Mesendoderm (in vitro differentiated cells): ENCODE data around the gene SIRT7.

Experiments
- DNase-seq: peaks from one replicate; pipeline ENCODE4 v3.0.0; 2013
- H2AK5ac ChIP-seq: 2 replicates; pipeline ENCODE4 v1.6.1; 2013; ENCODE audit warnings: low read length, inconsistent platforms
- H2BK120ac ChIP-seq: 2 replicates; pipeline ENCODE4 v1.6.1; 2013; ENCODE audit warnings: low read depth, mild to moderate bottlenecking, low read length, moderate library complexity, mixed read lengths
- H2BK15ac ChIP-seq: replicated peaks from 2 replicates; pipeline ENCODE4 v1.6.1; 2013; ENCODE audit warnings: low read depth, mild to moderate bottlenecking, moderate library complexity
- H2BK5ac ChIP-seq: 2 replicates; pipeline ENCODE4 v1.6.1; 2013; ENCODE audit warnings: low read length, inconsistent platforms
- H3K18ac ChIP-seq: 2 replicates; pipeline ENCODE4 v1.6.1; 2013; ENCODE audit warnings: mild to moderate bottlenecking, low read length, mixed read lengths
- H3K23ac ChIP-seq: one replicate; pipeline ENCODE4 v1.6.1; 2013; ENCODE audit warnings: low read length
- H3K27ac ChIP-seq: 2 replicates; pipeline ENCODE4 v1.5.1; 2013; ENCODE audit warnings: low read depth, mild to moderate bottlenecking, inconsistent platforms, low read length, moderate library complexity
- H3K27me3 ChIP-seq: 2 replicates; pipeline ENCODE4 v1.6.1; 2013; ENCODE audit warnings: low read length, control low read depth, mild to moderate bottlenecking, inconsistent platforms; ENCODE audit not compliant: insufficient read depth, poor library complexity
- H3K36me3 ChIP-seq: 2 replicates; pipeline ENCODE4 v1.6.1; 2013; ENCODE audit warnings: low read length, inconsistent platforms; ENCODE audit not compliant: control insufficient read depth, insufficient read depth
- H3K4ac ChIP-seq: one replicate; pipeline ENCODE4 v1.6.1; 2013; ENCODE audit warnings: low read depth, mild to moderate bottlenecking, low read length, moderate library complexity
- H3K4me1 ChIP-seq: 2 replicates; pipeline ENCODE4 v1.6.1; 2013; ENCODE audit warnings: low read depth, low read length, inconsistent platforms; ENCODE audit not compliant: control insufficient read depth
- H3K4me2 ChIP-seq: 2 replicates; pipeline ENCODE4 v1.6.1; 2013; ENCODE audit warnings: low read length
- H3K4me3 ChIP-seq: 2 replicates; pipeline ENCODE4 v1.5.1; 2013; ENCODE audit warnings: mild to moderate bottlenecking, low read length
- H3K56ac ChIP-seq: one replicate; pipeline ENCODE4 v1.6.1; 2013; ENCODE audit warnings: low read length
- H3K79me1 ChIP-seq: 2 replicates; pipeline ENCODE4 v1.6.1; 2013; ENCODE audit warnings: low read length, inconsistent platforms
- H3K79me2 ChIP-seq: 2 replicates; pipeline ENCODE4 v1.6.1; 2013; ENCODE audit warnings: mild to moderate bottlenecking, low read length; ENCODE audit not compliant: control insufficient read depth, insufficient read depth
- H3K9ac ChIP-seq: 2 replicates; pipeline ENCODE4 v1.6.1; 2013; ENCODE audit warnings: low read length, inconsistent platforms
- H4K5ac ChIP-seq: one replicate; pipeline ENCODE4 v1.6.1; 2013; ENCODE audit warnings: low read length
- H4K8ac ChIP-seq: one replicate; pipeline ENCODE4 v1.6.1; 2013; ENCODE audit warnings: low read depth, mild to moderate bottlenecking, control low read depth, low read length, moderate library complexity
- WGBS: extraction: QIAGEN DNeasy Blood & Tissue Kit; methylation state at CpG from one replicate; pipeline ENCODE4 v1.1.7; 2013; ENCODE audit warnings: low lambda C conversion rate, missing lambda C conversion rate; ENCODE audit not compliant: insufficient coverage; ENCODE audit errors: extremely low coverage; 5-methylcytosine and 5-hydroxymethylcytosine counted together

SIRT7 gene

DNA sequence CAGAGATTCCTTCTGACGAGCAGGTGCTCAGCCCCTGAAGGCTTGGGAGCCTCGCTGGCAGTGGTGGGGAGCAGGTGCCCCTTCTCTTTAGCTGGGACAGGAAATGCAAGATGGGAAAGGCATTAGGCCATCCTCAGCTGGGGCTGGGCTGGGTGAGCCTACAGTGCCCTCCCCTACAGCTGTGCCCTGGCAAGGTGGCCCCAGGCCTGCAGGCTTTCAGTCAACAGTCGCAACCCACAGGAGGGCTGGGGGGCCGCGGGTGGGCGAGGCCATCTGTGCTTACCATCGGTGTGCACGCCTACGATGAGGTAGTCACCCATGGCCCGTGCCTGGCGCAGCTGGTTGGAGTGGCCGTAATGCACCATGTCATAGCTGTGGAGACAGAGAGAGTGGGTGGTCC lies 8.7 kb downstream of the SIRT7 start:
- Histone ChIP-seq H2AK5ac (no peak overlapping the region), H3K79me2 (peaks cover 2% of the 10 kb centered on the region), H3K79me1 (peaks cover 3% of the 10 kb centered on the region), H4K5ac (no peak overlapping the region), H3K56ac (no peak overlapping the region), H3K4me3 (no peak overlapping the region), H2BK5ac (no peak overlapping the region), H3K4ac (no peak overlapping the region), H3K27ac (no peak overlapping the region), H4K8ac (no peak overlapping the region), H2BK120ac (no peak overlapping the region), H3K36me3 (peaks cover 6% of the 10 kb centered on the region), H3K4me2 (no peak overlapping the region), H3K4me1 (peaks cover 3% of the 10 kb centered on the region), H3K9ac (no peak overlapping the region), H3K27me3 (no peaks in the 10 kb centered on the region), H3K23ac (no peak overlapping the region), H2BK15ac (no peak overlapping the region), H3K18ac (no peak overlapping the region)
- WGBS: no CpG with 5 or more reads among the region's 12 CpGs
- DNase-seq: no peak

DNA sequence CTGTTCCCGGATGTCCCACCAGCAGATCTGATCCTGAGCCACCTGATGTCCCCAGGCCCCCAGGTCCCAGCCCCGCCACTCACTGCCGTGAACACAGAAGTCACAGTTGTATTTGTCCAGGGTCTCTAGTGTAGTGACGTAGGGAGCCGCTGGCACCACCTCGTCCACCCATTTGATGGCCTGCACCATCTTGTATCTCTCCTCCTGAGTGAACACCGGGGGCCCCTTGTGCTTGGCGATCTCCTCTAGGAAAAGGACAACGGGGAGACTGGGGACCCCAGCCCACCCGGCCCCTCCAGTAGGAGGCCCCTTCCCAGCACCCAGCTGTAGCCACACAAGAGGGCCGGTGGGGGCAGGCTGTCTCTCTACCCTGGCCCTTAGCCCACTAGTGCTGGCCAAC lies 9.2 kb downstream of the SIRT7 start:
- Histone ChIP-seq H2BK5ac (no peak overlapping the region), H2BK120ac (no peak overlapping the region), H3K27me3 (no peaks in the 10 kb centered on the region), H3K27ac (no peak overlapping the region), H3K4me2 (no peak overlapping the region), H3K9ac (no peak overlapping the region), H3K4ac (no peak overlapping the region), H3K56ac (no peak overlapping the region), H4K5ac (no peak overlapping the region), H3K4me1 (peaks cover 3% of the 10 kb centered on the region), H2BK15ac (no peak overlapping the region), H3K79me2 (peaks cover 2% of the 10 kb centered on the region), H3K23ac (no peak overlapping the region), H3K18ac (no peak overlapping the region), H2AK5ac (no peak overlapping the region), H3K4me3 (no peak overlapping the region), H4K8ac (no peak overlapping the region), H3K79me1 (peaks cover 3% of the 10 kb centered on the region), H3K36me3 (peaks cover 6% of the 10 kb centered on the region)
- no peak for DNase-seq
- no CpG with 5 or more reads among the region's 11 CpGs for WGBS

DNA sequence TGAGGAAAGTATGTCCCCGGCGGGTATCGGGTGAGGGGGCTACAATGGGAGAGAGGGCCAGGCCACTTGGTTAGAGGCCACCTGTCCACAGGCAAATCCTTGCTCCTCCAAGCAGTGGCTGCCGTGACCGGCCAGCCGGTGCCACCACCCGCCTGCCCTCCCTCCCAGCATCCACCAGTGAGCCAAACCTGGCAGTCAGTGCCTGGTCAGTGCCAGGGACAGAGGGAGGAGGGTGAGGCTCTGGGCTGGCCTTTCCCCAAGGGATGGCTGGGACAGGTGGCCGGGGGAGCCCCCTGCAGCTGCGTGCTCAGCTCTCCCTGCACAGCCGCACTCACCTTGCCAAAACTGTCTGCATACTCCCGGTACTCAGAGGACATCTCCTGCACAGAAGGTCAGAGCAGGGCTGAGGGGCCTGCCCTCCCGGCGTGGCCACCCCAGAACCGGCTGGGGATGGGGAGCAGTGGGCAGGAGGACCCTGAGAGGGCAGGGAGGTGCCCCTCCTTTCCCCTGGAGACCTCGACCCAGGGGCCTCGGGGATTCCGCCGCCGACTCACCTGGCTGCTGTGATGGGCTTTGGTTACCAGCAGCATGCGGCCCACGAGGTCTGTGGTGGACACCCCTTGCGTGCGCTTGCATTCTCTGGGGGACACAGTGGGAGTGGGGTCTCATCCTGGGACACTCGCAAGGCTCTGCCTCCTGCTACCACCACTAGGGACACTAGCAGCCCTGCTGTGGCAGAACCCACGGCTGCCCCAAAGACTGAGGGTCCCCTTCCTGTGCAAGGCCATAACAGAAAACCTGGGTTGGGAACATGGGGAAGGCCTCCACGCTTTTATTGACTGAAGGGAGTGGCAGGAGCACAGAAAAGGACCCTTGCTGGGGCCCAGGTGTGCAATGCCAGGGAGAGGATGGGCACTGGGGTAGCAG lies 10.5 kb downstream of the SIRT7 start:
- H3K27me3 ChIP-seq: no peaks in the 10 kb centered on the region
- no peak overlapping the region for H3K4ac ChIP-seq
- H3K56ac ChIP-seq: no peak overlapping the region
- no peak overlapping the region for H3K27ac ChIP-seq
- H3K18ac ChIP-seq: no peak overlapping the region
- H3K9ac ChIP-seq: no peak overlapping the region
- no peak overlapping the region for H2BK120ac ChIP-seq
- H3K23ac ChIP-seq: no peak overlapping the region
- no peak for DNase-seq
- H4K5ac ChIP-seq: no peak overlapping the region
- peaks cover 3% of the 10 kb centered on the region for H3K4me1 ChIP-seq
- H3K79me2 ChIP-seq: peaks cover 2% of the 10 kb centered on the region
- whole genome bisulfite sequencing: no CpG with 5 or more reads among the region's 26 CpGs
- H2BK5ac ChIP-seq: no peak overlapping the region
- H4K8ac ChIP-seq: no peak overlapping the region
- no peaks in the 10 kb centered on the region for H3K36me3 ChIP-seq
- no peak overlapping the region for H3K4me2 ChIP-seq
- no peak overlapping the region for H3K4me3 ChIP-seq
- H3K79me1 ChIP-seq: peaks cover 3% of the 10 kb centered on the region
- H2AK5ac ChIP-seq: no peak overlapping the region
- no peak overlapping the region for H2BK15ac ChIP-seq

- Histone ChIP-seq H2AK5ac (no peak overlapping the region), H3K4me3 (no peak overlapping the region), H3K4me2 (no peak overlapping the region), H3K56ac (no peak overlapping the region), H4K5ac (no peak overlapping the region), H2BK120ac (no peak overlapping the region), H3K4me1 (peaks cover 3% of the 10 kb centered on the region), H3K18ac (no peak overlapping the region), H3K27me3 (no peaks in the 10 kb centered on the region), H3K4ac (no peak overlapping the region), H3K79me2 (peaks cover 2% of the 10 kb centered on the region), H2BK15ac (no peak overlapping the region), H3K79me1 (peaks cover 3% of the 10 kb centered on the region), H3K23ac (no peak overlapping the region), H3K36me3 (no peaks in the 10 kb centered on the region), H4K8ac (no peak overlapping the region), H2BK5ac (no peak overlapping the region), H3K27ac (no peak overlapping the region), H3K9ac (no peak overlapping the region)
- WGBS: no CpG with 5 or more reads among the region's 15 CpGs
- peak; percentile 47 for DNase-seq
Measured at GRCh38 chr17:81906476-81907218, 11.3 kb downstream of the SIRT7 start.

GRCh38 chr17:81905993-81906392 lies 12.0 kb downstream of the SIRT7 start:
- Histone ChIP-seq H3K4me3 (no peak overlapping the region), H3K4ac (no peak overlapping the region), H3K27ac (no peak overlapping the region), H3K9ac (no peak overlapping the region), H2BK5ac (no peak overlapping the region), H4K8ac (no peak overlapping the region), H3K36me3 (no peaks in the 10 kb centered on the region), H2BK15ac (no peak overlapping the region), H3K4me1 (peaks cover 3% of the 10 kb centered on the region), H2BK120ac (no peak overlapping the region), H3K18ac (no peak overlapping the region), H3K4me2 (no peak overlapping the region), H3K23ac (no peak overlapping the region), H2AK5ac (no peak overlapping the region), H3K56ac (no peak overlapping the region), H3K79me1 (peaks cover 3% of the 10 kb centered on the region), H4K5ac (no peak overlapping the region), H3K27me3 (no peaks in the 10 kb centered on the region), H3K79me2 (peaks cover 2% of the 10 kb centered on the region)
- no CpG with 5 or more reads among the region's 10 CpGs for WGBS
- no peak for DNase-seq
